K562 (cell line): ENCODE results near the gene BDKRB2.

Experiments
- CLOCK ChIP-seq: fragments of 250-450 bp; sonication (Bioruptor Pico); IDR thresholded peaks from 2 replicates; pipeline ENCODE4 v1.4.0; 2020; ENCODE audit warnings: mild to moderate bottlenecking, moderate library complexity, borderline replicate concordance
- EP300 ChIP-seq: IDR thresholded peaks from 2 replicates; pipeline ENCODE4 v1.6.1; 2012; ENCODE audit warnings: low read length, improper control_type of control experiment
- EZH2 ChIP-seq: IDR thresholded peaks from 2 replicates; pipeline ENCODE4 v1.6.1; 2012; ENCODE audit warnings: low read depth, mild to moderate bottlenecking, inconsistent platforms, low read length, borderline replicate concordance
- FOXA1 ChIP-seq: fragments of 450-650 bp; IDR thresholded peaks from 2 replicates; pipeline ENCODE4 v1.6.1; 2016; ENCODE audit warnings: mild to moderate bottlenecking, borderline replicate concordance
- MTF1 ChIP-seq: fragments of 250-450 bp; sonication (Bioruptor Pico); IDR thresholded peaks from 2 replicates; pipeline ENCODE4 v1.9.0; 2021; ENCODE audit warnings: moderate library complexity, mild to moderate bottlenecking, inconsistent platforms, borderline replicate concordance
- PRMT5 ChIP-seq: sonication (generic); formaldehyde crosslinking; IDR thresholded peaks from 2 replicates; pipeline ENCODE4 v1.5.0; 2020; ENCODE audit warnings: missing genetic modification reagents
- SRSF7 ChIP-seq: fragments of 200-400 bp; formaldehyde crosslinking; optimal IDR thresholded peaks from 2 replicates; pipeline ENCODE3; 2017; ENCODE audit warnings: mild to moderate bottlenecking, low read depth, low read length
- YY1 ChIP-seq, 3 experiments: IDR thresholded peaks; 2 replicates each; pipeline ENCODE4 v1.6.1; 2011; ENCODE audit warnings: low read length in 2 of 3, mild to moderate bottlenecking in 2 of 3, moderate library complexity in 2 of 3, borderline replicate concordance in 1 of 3, control low read depth in 1 of 3, low read depth in 1 of 3; ENCODE audit not compliant: insufficient read depth in 3 of 3, insufficient replicate concordance in 2 of 3, control insufficient read depth in 1 of 3, insufficient read length in 1 of 3; ENCODE audit errors: extremely low read depth in 1 of 3
- ZMIZ1 ChIP-seq, 2 experiments: fragments of 150-350 bp in 1 of 2; IDR thresholded peaks; 2 replicates each; pipeline ENCODE4 v1.6.1; 2012 to 2016; ENCODE audit warnings: low read depth in 2 of 2, low read length in 2 of 2, mild to moderate bottlenecking in 1 of 2, moderate library complexity in 1 of 2
- TF ChIP-seq, protein P1 (sequence below): sonication (generic); formaldehyde crosslinking; IDR thresholded peaks from 2 replicates; pipeline ENCODE4 v1.9.0; 2022; ENCODE audit warnings: mild to moderate bottlenecking, missing genetic modification reagents
- TF ChIP-seq, protein P2 (sequence below), 3 experiments: IDR thresholded peaks in 2 of 3; conservative IDR thresholded peaks in 1 of 3; 2 replicates each; pipeline ENCODE4 v1.5.1; 2011 to 2012; ENCODE audit warnings: low read length in 3 of 3, mild to moderate bottlenecking in 3 of 3, control low read depth in 2 of 3, improper control_type of control experiment in 1 of 3, inconsistent platforms in 1 of 3, low read depth in 1 of 3, mixed read lengths in 1 of 3, moderate library complexity in 1 of 3; ENCODE audit not compliant: insufficient read depth in 2 of 3

DNA sequence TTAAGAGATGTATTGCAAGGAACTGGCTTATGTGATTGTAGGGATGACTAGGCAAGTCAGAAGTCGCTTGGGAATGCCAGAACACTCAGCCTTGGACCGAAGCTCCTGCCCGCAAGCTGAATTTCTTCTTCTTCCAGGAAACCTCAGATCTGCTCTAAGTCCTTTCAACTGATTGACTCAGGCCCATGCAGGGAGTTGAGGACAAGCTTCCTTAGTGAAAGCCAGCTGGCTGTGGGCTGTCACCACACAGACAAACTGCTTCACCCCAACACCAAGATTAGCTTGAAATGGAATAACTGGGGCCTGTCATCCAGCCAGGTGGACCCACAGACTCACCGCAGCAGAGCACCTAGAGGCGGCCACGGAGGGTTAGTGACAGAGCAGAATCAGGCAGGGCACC lies 24.7 kb downstream of the BDKRB2 start:
- TF ChIP-seq FOXA1, result no peak
- TF ChIP-seq ZMIZ1 (IDR thresholded peaks at IDR 0.05; ENCODE audit: low read depth in 2 of 2, low read length in 2 of 2), result no peak
- no peak for TF ChIP-seq CLOCK (CRISPR knock-in tag)
- TF ChIP-seq, protein P1, sequence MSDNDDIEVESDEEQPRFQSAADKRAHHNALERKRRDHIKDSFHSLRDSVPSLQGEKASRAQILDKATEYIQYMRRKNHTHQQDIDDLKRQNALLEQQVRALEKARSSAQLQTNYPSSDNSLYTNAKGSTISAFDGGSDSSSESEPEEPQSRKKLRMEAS (CRISPR knock-in tag), result no peak
- TF ChIP-seq, protein P2, sequence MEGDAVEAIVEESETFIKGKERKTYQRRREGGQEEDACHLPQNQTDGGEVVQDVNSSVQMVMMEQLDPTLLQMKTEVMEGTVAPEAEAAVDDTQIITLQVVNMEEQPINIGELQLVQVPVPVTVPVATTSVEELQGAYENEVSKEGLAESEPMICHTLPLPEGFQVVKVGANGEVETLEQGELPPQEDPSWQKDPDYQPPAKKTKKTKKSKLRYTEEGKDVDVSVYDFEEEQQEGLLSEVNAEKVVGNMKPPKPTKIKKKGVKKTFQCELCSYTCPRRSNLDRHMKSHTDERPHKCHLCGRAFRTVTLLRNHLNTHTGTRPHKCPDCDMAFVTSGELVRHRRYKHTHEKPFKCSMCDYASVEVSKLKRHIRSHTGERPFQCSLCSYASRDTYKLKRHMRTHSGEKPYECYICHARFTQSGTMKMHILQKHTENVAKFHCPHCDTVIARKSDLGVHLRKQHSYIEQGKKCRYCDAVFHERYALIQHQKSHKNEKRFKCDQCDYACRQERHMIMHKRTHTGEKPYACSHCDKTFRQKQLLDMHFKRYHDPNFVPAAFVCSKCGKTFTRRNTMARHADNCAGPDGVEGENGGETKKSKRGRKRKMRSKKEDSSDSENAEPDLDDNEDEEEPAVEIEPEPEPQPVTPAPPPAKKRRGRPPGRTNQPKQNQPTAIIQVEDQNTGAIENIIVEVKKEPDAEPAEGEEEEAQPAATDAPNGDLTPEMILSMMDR (IDR thresholded peaks at IDR 0.05 in 2 of 3, conservative IDR thresholded peaks at IDR 0.05 in 1 of 3; ENCODE audit: insufficient read depth in 2 of 3, low read depth in 1 of 3, low read length in 3 of 3), result no peak
- TF ChIP-seq SRSF7, result no peak
- no peak for TF ChIP-seq EP300
- TF ChIP-seq PRMT5 (CRISPR knock-in tag), result no peak
- no peak for TF ChIP-seq EZH2
- TF ChIP-seq YY1 (IDR thresholded peaks at IDR 0.05; ENCODE audit: borderline replicate concordance in 1 of 3, control insufficient read depth in 1 of 3, extremely low read depth in 1 of 3, insufficient read depth in 3 of 3, insufficient read length in 1 of 3, insufficient replicate concordance in 2 of 3, low read depth in 1 of 3, low read length in 2 of 3), result no peak
- TF ChIP-seq MTF1 (CRISPR knock-in tag), result no peak
